Measurements from ENCODE around the gene BGLAP. TPM values are rescaled to one million over a fixed set of nuclear protein-coding genes. Genes with fewer than 3 reads are reported as not detected.

Gene BGLAP
- polyA plus RNA-seq, 1 donor from 2014 or later = 2.5 TPM

DNA sequence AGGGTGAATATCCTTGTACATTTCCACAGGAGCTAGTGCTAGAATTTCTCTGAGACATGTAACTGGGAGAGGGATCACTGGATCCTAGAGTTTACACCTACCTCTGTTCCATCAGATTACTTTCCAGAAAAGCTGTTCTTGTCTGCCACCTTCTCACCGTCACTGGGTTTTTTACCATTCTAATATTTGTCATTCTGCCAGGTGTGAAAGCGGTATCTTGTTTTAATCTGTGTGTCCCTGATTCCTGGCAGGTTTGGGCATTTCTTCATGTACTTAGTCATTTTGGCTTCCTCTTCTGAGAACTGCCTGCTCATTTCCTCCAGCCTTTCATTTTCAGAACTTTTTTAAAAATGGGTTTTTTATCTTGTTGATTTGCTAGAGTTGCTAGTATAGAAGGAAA is 24.1 kb upstream of the BGLAP start:
- no peaks in the 10 kb centered on the region for H3F3A ChIP-seq (ENCODE audit: insufficient read depth, low read length, poor library complexity, severe bottlenecking)
- no peak overlapping the region for H3K4me2 ChIP-seq (ENCODE audit: low read length)
- H3K9me2 ChIP-seq (ENCODE audit: insufficient read depth, low read length) = no peaks in the 10 kb centered on the region
- no peak overlapping the region for H3K4me3 ChIP-seq (ENCODE audit: low read length)
- no peaks in the 10 kb centered on the region for H3K27me3 ChIP-seq (ENCODE audit: insufficient read depth, low read depth, low read length)
- H3K79me2 ChIP-seq (replicated peaks; ENCODE audit: insufficient read depth, low read length) = peaks cover 14% of the 10 kb centered on the region
- H3K27ac ChIP-seq (ENCODE audit: low read length) = no peak overlapping the region
- TF ChIP-seq, protein P1, sequence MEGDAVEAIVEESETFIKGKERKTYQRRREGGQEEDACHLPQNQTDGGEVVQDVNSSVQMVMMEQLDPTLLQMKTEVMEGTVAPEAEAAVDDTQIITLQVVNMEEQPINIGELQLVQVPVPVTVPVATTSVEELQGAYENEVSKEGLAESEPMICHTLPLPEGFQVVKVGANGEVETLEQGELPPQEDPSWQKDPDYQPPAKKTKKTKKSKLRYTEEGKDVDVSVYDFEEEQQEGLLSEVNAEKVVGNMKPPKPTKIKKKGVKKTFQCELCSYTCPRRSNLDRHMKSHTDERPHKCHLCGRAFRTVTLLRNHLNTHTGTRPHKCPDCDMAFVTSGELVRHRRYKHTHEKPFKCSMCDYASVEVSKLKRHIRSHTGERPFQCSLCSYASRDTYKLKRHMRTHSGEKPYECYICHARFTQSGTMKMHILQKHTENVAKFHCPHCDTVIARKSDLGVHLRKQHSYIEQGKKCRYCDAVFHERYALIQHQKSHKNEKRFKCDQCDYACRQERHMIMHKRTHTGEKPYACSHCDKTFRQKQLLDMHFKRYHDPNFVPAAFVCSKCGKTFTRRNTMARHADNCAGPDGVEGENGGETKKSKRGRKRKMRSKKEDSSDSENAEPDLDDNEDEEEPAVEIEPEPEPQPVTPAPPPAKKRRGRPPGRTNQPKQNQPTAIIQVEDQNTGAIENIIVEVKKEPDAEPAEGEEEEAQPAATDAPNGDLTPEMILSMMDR (IDR thresholded peaks at IDR 0.05; ENCODE audit: poor library complexity, severe bottlenecking) = no peak
- TF ChIP-seq, protein P2, sequence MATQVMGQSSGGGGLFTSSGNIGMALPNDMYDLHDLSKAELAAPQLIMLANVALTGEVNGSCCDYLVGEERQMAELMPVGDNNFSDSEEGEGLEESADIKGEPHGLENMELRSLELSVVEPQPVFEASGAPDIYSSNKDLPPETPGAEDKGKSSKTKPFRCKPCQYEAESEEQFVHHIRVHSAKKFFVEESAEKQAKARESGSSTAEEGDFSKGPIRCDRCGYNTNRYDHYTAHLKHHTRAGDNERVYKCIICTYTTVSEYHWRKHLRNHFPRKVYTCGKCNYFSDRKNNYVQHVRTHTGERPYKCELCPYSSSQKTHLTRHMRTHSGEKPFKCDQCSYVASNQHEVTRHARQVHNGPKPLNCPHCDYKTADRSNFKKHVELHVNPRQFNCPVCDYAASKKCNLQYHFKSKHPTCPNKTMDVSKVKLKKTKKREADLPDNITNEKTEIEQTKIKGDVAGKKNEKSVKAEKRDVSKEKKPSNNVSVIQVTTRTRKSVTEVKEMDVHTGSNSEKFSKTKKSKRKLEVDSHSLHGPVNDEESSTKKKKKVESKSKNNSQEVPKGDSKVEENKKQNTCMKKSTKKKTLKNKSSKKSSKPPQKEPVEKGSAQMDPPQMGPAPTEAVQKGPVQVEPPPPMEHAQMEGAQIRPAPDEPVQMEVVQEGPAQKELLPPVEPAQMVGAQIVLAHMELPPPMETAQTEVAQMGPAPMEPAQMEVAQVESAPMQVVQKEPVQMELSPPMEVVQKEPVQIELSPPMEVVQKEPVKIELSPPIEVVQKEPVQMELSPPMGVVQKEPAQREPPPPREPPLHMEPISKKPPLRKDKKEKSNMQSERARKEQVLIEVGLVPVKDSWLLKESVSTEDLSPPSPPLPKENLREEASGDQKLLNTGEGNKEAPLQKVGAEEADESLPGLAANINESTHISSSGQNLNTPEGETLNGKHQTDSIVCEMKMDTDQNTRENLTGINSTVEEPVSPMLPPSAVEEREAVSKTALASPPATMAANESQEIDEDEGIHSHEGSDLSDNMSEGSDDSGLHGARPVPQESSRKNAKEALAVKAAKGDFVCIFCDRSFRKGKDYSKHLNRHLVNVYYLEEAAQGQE (IDR thresholded peaks at IDR 0.05; ENCODE audit: borderline replicate concordance) = no peak
- no peak for TF ChIP-seq MXI1 (conservative IDR thresholded peaks at IDR 0.05; ENCODE audit: poor library complexity, severe bottlenecking)
- no peak for TF ChIP-seq SMC3 (conservative IDR thresholded peaks at IDR 0.05; ENCODE audit: poor library complexity)
- no peak for TF ChIP-seq RAD21 (conservative IDR thresholded peaks at IDR 0.05)
- no peak for TF ChIP-seq TAF1 (IDR thresholded peaks at IDR 0.05; ENCODE audit: low read depth)
- no peak for TF ChIP-seq EZH2 (IDR thresholded peaks at IDR 0.05; ENCODE audit: borderline replicate concordance, insufficient read depth, low read length, poor library complexity, severe bottlenecking)
- no peak for TF ChIP-seq POLR2AphosphoS5 (IDR thresholded peaks at IDR 0.05)
- TF ChIP-seq EP300 (conservative IDR thresholded peaks at IDR 0.05; ENCODE audit: poor library complexity, severe bottlenecking) = no peak
- H3K9ac ChIP-seq (ENCODE audit: low read length) = no peak overlapping the region
- H4K20me1 ChIP-seq (ENCODE audit: insufficient read depth) = no peaks in the 10 kb centered on the region
- no peaks in the 10 kb centered on the region for H3K9me3 ChIP-seq (ENCODE audit: low read length)
- H2AFZ ChIP-seq (ENCODE audit: low read depth, low read length) = no peak overlapping the region
- no peaks in the 10 kb centered on the region for H3K36me3 ChIP-seq (ENCODE audit: insufficient read depth, low read length)

DNA sequence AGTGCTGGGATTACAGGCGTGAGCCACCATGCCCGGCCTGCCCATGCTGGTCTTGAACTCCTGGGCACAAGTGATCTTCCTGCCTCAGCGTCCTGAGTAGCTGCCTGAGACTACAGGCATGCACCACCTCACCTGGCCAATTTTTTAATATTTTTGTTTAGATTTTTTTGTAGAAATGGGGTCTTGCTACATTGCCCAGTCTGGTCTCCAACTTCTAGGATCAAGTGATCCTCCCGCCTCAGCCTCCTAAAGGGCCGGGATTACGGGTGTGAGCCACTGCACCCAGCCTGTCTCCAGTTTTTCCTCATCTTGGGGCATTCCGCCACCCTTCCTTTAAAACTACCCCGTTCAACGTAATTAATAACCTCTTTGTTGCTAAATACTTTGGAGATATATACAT is 21.8 kb upstream of the BGLAP start:
- no peak for TF ChIP-seq SMC3 (conservative IDR thresholded peaks at IDR 0.05; ENCODE audit: poor library complexity)
- H3F3A ChIP-seq (ENCODE audit: insufficient read depth, low read length, poor library complexity, severe bottlenecking) = no peaks in the 10 kb centered on the region

More for the DNA sequence above, 21.8 kb upstream of the BGLAP start:
- Histone ChIP-seq H2AFZ (ENCODE audit: low read depth, low read length) (no peak overlapping the region), H3K4me2 (ENCODE audit: low read length) (no peak overlapping the region), H3K4me3 (ENCODE audit: low read length) (no peak overlapping the region), H3K27ac (ENCODE audit: low read length) (no peak overlapping the region), H3K9me2 (ENCODE audit: insufficient read depth, low read length) (no peaks in the 10 kb centered on the region), H3K9ac (ENCODE audit: low read length) (no peak overlapping the region), H3K79me2 (replicated peaks; ENCODE audit: insufficient read depth, low read length) (peaks cover 7% of the 10 kb centered on the region), H3K27me3 (ENCODE audit: insufficient read depth, low read depth, low read length) (no peaks in the 10 kb centered on the region), H4K20me1 (ENCODE audit: insufficient read depth) (no peaks in the 10 kb centered on the region), H3K36me3 (ENCODE audit: insufficient read depth, low read length) (no peaks in the 10 kb centered on the region), H3K9me3 (ENCODE audit: low read length) (no peaks in the 10 kb centered on the region)
